ENCODE measurements around the gene LGALS9B.
"Not testable (repeated sequence)": the region's sequence is repeated elsewhere in the genome, so short reads cannot be mapped to it uniquely, and the experiment has no call there.

The LGALS9B gene

GRCh38 chr17:20467447-20467846, at the start of gene LGALS9B:
Gene LGALS9B (minus strand): TSS chr17:20467539. CDS start chr17:20467470, 69 bp downstream.
- not testable (repeated sequence) for DNase-seq (ENCODE audit: low spot score)

- DNase-seq (ENCODE audit: low spot score), result not testable (repeated sequence)
Observed at GRCh38 chr17:20516986-20517385, 49.6 kb upstream of the LGALS9B start.

GRCh38 chr17:20515099-20515498, 47.8 kb upstream of the LGALS9B start:
- DNase-seq (ENCODE audit: low spot score), result not testable (repeated sequence)

GRCh38 chr17:20513539-20513938, 46.2 kb upstream of the LGALS9B start:
- DNase-seq (ENCODE audit: low spot score), result not testable (repeated sequence)

GRCh38 chr17:20512378-20512777, 45.0 kb upstream of the LGALS9B start:
- DNase-seq (ENCODE audit: low spot score), result not testable (repeated sequence)

GRCh38 chr17:20511778-20512177, 44.4 kb upstream of the LGALS9B start:
- DNase-seq (ENCODE audit: low spot score), result not testable (repeated sequence)

- DNase-seq (ENCODE audit: low spot score), result not testable (repeated sequence)
Observed at GRCh38 chr17:20505333-20505732, 38.0 kb upstream of the LGALS9B start.

- DNase-seq (ENCODE audit: low spot score), result not testable (repeated sequence)
Observed at GRCh38 chr17:20504388-20505066, 37.2 kb upstream of the LGALS9B start.

GRCh38 chr17:20501896-20502295, 34.6 kb upstream of the LGALS9B start:
- DNase-seq (ENCODE audit: low spot score), result not testable (repeated sequence)

GRCh38 chr17:20500346-20500745, 33.0 kb upstream of the LGALS9B start:
- DNase-seq (ENCODE audit: low spot score), result not testable (repeated sequence)

GRCh38 chr17:20495420-20495819, 28.1 kb upstream of the LGALS9B start:
- DNase-seq (ENCODE audit: low spot score), result not testable (repeated sequence)

- DNase-seq (ENCODE audit: low spot score), result not testable (repeated sequence)
Observed at GRCh38 chr17:20494735-20495134, 27.4 kb upstream of the LGALS9B start.

- DNase-seq (ENCODE audit: low spot score), result not testable (repeated sequence)
Observed at GRCh38 chr17:20494147-20494546, 26.8 kb upstream of the LGALS9B start.

- DNase-seq (ENCODE audit: low spot score), result not testable (repeated sequence)
Observed at GRCh38 chr17:20492971-20493370, 25.6 kb upstream of the LGALS9B start.

- DNase-seq (ENCODE audit: low spot score), result not testable (repeated sequence)
Observed at GRCh38 chr17:20492099-20492498, 24.8 kb upstream of the LGALS9B start.

GRCh38 chr17:20484930-20485329, 17.6 kb upstream of the LGALS9B start:
- not testable (repeated sequence) for DNase-seq (ENCODE audit: low spot score)

- peak; percentile 1 for DNase-seq (ENCODE audit: low spot score)
Observed at GRCh38 chr17:20479889-20480591, 12.7 kb upstream of the LGALS9B start.

GRCh38 chr17:20477398-20478071, 10.2 kb upstream of the LGALS9B start:
- DNase-seq (ENCODE audit: low spot score), result not testable (repeated sequence)

- DNase-seq (ENCODE audit: low spot score), result not testable (repeated sequence)
Observed at GRCh38 chr17:20475137-20475831, 7.9 kb upstream of the LGALS9B start.

GRCh38 chr17:20474081-20474480, 6.7 kb upstream of the LGALS9B start:
- not testable (repeated sequence) for DNase-seq (ENCODE audit: low spot score)

- not testable (repeated sequence) for DNase-seq (ENCODE audit: low spot score)
Observed at GRCh38 chr17:20469946-20470345, 2.6 kb upstream of the LGALS9B start.

GRCh38 chr17:20469107-20469506, 1.8 kb upstream of the LGALS9B start:
- not testable (repeated sequence) for DNase-seq (ENCODE audit: low spot score)

Measured in hematopoietic multipotent progenitor cell treated with erythropoietin and hydrocortisone succinate and interleukin-3 and kit ligand, for 15 days (in vitro differentiated cells).